Caco-2 (cell line): Measurements from ENCODE around the gene SCAP. TPM values are rescaled to one million over a fixed set of nuclear protein-coding genes. Genes with fewer than 3 reads are reported as not detected.

ENCODE experiments used
- BruUV-seq: library from RNA; stranded (reverse); fragments of 400-500 nt; replicated peaks from 2 replicates; lab custom pipeline; 2021; lab: Mats Ljungman, UMichigan
- CTCF ChIA-PET: fragments of 300-600 bp; sonication (Branson Sonifier 250); formaldehyde crosslinking; loops from one replicate; lab custom pipeline; 2022; ENCODE audit warnings: antibody characterized with exemption; lab: Charles Lee
- POLR2A ChIA-PET: fragments of 300-600 bp; sonication (Branson Sonifier 250); formaldehyde crosslinking; loops from one replicate; lab custom pipeline; 2022; ENCODE audit warnings: antibody characterized with exemption; lab: Charles Lee
- DNase-seq, 2 experiments: peaks; one replicate each; pipeline versions ENCODE4 v3.0.0 to v3.0.0-alpha.2; 2020 to 2022
- H3K27me3 ChIP-seq: replicated peaks from 2 replicates; pipeline ENCODE4 v1.6.0; 2011; ENCODE audit warnings: low read length; ENCODE audit not compliant: control insufficient read depth, insufficient read depth
- H3K36me3 ChIP-seq: 2 replicates; pipeline ENCODE4 v1.5.1; 2011; ENCODE audit warnings: low read length; ENCODE audit not compliant: control insufficient read depth, insufficient read depth
- H3K4me1 ChIP-seq: fragments of 250-450 bp; sonication (Bioruptor Pico); 2 replicates; pipeline ENCODE4 v1.5.1; 2020; ENCODE audit warnings: mild to moderate bottlenecking
- H3K4me3 ChIP-seq: 2 replicates; pipeline ENCODE4 v1.5.1; 2011; ENCODE audit warnings: low read depth, mild to moderate bottlenecking, control low read depth, low read length
- H3K9me3 ChIP-seq: fragments of 250-450 bp; sonication (Bioruptor Pico); 2 replicates; pipeline ENCODE4 v1.5.1; 2020; ENCODE audit warnings: mild to moderate bottlenecking, moderate library complexity
- H3K27ac Mint-ChIP-seq: one replicate; pipeline ENCODE4 v1.8.0; 2022; ENCODE audit warnings: mixed read lengths; ENCODE audit not compliant: unreplicated experiment
- H3K27me3 Mint-ChIP-seq: one replicate; pipeline ENCODE4 v1.8.0; 2022; ENCODE audit warnings: mixed read lengths; ENCODE audit not compliant: insufficient read depth, unreplicated experiment
- H3K36me3 Mint-ChIP-seq: one replicate; pipeline ENCODE4 v1.8.0; 2022; ENCODE audit warnings: mild to moderate bottlenecking, mixed read lengths; ENCODE audit not compliant: insufficient read depth, unreplicated experiment
- H3K4me1 Mint-ChIP-seq: one replicate; pipeline ENCODE4 v1.8.0; 2022; ENCODE audit warnings: low read depth, mixed read lengths; ENCODE audit not compliant: unreplicated experiment
- H3K4me3 Mint-ChIP-seq: one replicate; pipeline ENCODE4 v1.8.0; 2022; ENCODE audit warnings: mild to moderate bottlenecking, moderate library complexity, mixed read lengths; ENCODE audit not compliant: unreplicated experiment
- H3K9me3 Mint-ChIP-seq: one replicate; pipeline ENCODE4 v1.8.0; 2022; ENCODE audit warnings: mixed read lengths; ENCODE audit not compliant: unreplicated experiment
- intact Hi-C: fragments of 100-400 bp; cut with micrococcal nuclease; formaldehyde crosslinking; loops from one replicate; pipeline ENCODE4 v1.10.0; 2022; ENCODE audit not compliant: unreplicated experiment
- total RNA-seq: library from RNA; stranded (reverse); gene quantifications from 2 replicates; pipeline ENCODE4 v1.2.3, GENCODE V29; 2022
- TF ChIP-seq, protein P1 (sequence below), 2 experiments: fragments of 200-600 bp in 1 of 2; IDR thresholded peaks; 1 replicate in 1 of 2; 2 replicates in 1 of 2; pipeline versions ENCODE4 v1.5.1 to v1.8.0; 2011 to 2022; ENCODE audit warnings: antibody characterized with exemption in 1 of 2, control low read depth in 1 of 2, inconsistent platforms in 1 of 2, low read depth in 1 of 2, low read length in 1 of 2, mild to moderate bottlenecking in 1 of 2, moderate library complexity in 1 of 2; ENCODE audit not compliant: insufficient read depth in 1 of 2, severe bottlenecking in 1 of 2, unreplicated experiment in 1 of 2

SCAP gene
- total RNA-seq, 1 experiment from 2014 or later = 115 TPM

DNA sequence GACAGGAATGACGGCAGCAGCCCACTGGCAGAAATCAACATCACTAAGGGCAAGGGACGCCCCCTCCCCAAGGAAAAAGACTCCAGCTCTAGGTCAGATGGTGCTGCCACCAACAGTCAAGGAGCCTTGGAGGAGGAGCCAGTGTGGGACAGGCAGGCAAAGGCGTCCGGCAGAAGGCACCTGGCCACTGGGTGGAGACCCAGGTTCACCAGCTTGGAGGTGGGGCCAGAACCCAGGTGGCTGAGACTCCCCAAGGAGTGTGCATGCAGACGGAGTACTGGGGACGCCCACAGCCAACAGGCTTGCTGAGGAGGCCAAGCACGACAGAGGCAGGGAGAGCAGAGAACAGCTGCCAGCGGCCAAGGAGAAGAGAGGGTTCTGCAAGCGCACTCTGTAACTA is 59.7 kb downstream of the SCAP start:
- Histone ChIP-seq H3K36me3 (peaks cover 6% of the 10 kb centered on the region), H3K4me1 (peaks cover 4% of the 10 kb centered on the region; the same call in 1 of the 2 replicates), H3K4me3 (no peak overlapping the region), H3K27me3 (no peaks in the 10 kb centered on the region), H3K9me3 (no peaks in the 10 kb centered on the region)
- Mint-ChIP-seq H3K4me1 (peaks cover 6% of the 10 kb centered on the region), H3K9me3 (no peaks in the 10 kb centered on the region), H3K4me3 (no peak overlapping the region), H3K27me3 (no peaks in the 10 kb centered on the region), H3K36me3 (peaks cover 88% of the 10 kb centered on the region), H3K27ac (peak overlapping the region; percentile 67)
- intact Hi-C loops = no loop called here
- ChIA-PET POLR2A (no interaction called here), CTCF (interaction anchor here (0.6 kb wide), 1 partner anchor 37 kb away, joined by 4 read pairs; no protein-coding TSS in a partner anchor)
- TF ChIP-seq, protein P1, sequence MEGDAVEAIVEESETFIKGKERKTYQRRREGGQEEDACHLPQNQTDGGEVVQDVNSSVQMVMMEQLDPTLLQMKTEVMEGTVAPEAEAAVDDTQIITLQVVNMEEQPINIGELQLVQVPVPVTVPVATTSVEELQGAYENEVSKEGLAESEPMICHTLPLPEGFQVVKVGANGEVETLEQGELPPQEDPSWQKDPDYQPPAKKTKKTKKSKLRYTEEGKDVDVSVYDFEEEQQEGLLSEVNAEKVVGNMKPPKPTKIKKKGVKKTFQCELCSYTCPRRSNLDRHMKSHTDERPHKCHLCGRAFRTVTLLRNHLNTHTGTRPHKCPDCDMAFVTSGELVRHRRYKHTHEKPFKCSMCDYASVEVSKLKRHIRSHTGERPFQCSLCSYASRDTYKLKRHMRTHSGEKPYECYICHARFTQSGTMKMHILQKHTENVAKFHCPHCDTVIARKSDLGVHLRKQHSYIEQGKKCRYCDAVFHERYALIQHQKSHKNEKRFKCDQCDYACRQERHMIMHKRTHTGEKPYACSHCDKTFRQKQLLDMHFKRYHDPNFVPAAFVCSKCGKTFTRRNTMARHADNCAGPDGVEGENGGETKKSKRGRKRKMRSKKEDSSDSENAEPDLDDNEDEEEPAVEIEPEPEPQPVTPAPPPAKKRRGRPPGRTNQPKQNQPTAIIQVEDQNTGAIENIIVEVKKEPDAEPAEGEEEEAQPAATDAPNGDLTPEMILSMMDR (IDR thresholded peaks at IDR 0.05; ENCODE audit: insufficient read depth in 1 of 2, low read depth in 1 of 2, low read length in 1 of 2, severe bottlenecking in 1 of 2, unreplicated experiment in 1 of 2) = no peak
- no TSS peak for BruUV-seq
- DNase-seq = peak in 1 of 2 experiments; percentile 57

DNA sequence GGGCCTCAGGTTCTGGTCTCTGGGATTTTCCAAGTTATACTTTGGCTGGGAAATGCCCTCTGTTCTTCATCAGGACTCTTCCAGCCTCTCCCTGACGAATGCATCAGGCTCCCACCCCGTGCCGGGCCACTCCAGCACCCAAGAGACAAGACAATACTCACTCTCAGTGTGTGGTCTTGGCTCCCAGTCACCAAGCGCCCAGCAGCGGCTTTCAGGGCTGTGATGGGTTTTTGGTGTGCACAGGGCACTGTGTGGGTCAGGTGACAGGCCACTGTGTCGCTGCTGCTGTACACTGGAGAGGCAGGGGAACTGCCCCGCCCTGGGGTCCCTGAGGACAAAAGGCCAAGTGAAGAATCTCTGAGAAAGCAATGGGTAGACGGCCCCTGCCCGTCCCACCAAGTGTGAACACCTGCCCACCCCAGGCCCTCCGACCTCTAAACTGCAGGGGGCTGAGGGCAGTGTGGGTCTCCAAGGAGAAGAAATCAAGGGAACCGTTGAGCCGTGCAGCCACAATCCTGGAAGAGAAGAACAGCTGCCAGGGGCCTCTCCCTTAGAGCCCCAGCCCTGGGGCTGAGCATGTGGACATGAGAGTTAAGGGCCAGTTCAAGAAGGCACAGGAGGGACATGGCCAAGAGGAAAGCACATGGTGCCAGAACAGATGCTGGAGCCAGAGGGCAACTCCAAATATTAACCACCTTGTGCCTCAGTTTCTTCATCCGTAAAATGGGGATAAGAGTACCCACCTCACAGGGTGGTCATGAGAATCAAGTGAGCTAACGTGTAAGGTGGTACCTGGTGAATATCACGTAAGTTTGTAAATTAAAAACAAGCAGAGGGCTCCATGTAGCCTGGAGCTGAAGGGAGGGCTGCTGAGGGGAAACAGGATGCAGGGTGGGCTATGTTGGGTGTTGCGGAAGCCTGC is 60.8 kb downstream of the SCAP start:
- ChIA-PET POLR2A (no interaction called here), CTCF (no interaction called here)
- intact Hi-C loops = no loop called here
- peaks cover 88% of the 10 kb centered on the region for H3K36me3 Mint-ChIP-seq
- no peaks in the 10 kb centered on the region for H3K9me3 ChIP-seq
- no peaks in the 10 kb centered on the region for H3K27me3 Mint-ChIP-seq
- peak overlapping the region; percentile 67 for H3K27ac Mint-ChIP-seq
- no peak for DNase-seq
- no peaks in the 10 kb centered on the region for H3K27me3 ChIP-seq
- TF ChIP-seq, protein P1 (IDR thresholded peaks at IDR 0.05; ENCODE audit: insufficient read depth in 1 of 2, low read depth in 1 of 2, low read length in 1 of 2, severe bottlenecking in 1 of 2, unreplicated experiment in 1 of 2) = no peak
- H3K4me1 ChIP-seq = peaks cover 4% of the 10 kb centered on the region; the same call in 1 of the 2 replicates
- peaks cover 6% of the 10 kb centered on the region for H3K4me1 Mint-ChIP-seq
- peaks cover 5% of the 10 kb centered on the region for H3K36me3 ChIP-seq
- H3K4me3 Mint-ChIP-seq = no peak overlapping the region
- no peak overlapping the region for H3K4me3 ChIP-seq
- no peaks in the 10 kb centered on the region for H3K9me3 Mint-ChIP-seq
- BruUV-seq = no TSS peak

DNA sequence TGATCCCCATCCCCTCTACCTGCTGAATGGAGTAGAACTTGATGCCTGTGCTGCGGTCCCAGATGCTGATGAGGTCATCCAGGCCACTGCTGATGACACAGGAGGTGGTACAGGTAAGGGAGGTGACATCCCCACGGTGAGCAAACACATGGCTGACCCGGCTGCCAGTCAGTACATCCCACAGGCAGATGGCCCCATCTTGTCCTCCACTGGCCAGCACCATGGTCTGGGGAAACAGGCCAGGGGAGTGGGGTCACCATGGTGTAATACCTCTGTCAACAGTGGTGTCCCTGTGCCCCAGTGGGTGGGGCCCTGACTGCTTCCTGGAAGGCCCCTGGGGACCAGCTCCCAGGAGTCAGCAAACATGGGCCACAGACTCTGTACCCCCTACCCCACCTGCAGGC is 61.6 kb downstream of the SCAP start:
- POLR2A ChIA-PET = no interaction called here

More for the DNA sequence above, 61.6 kb downstream of the SCAP start:
- Mint-ChIP-seq H3K9me3 (no peaks in the 10 kb centered on the region), H3K36me3 (peaks cover 81% of the 10 kb centered on the region), H3K4me3 (no peak overlapping the region), H3K27me3 (no peaks in the 10 kb centered on the region), H3K4me1 (peaks cover 6% of the 10 kb centered on the region), H3K27ac (peak overlapping the region; percentile 42)
- H3K36me3 ChIP-seq = peaks cover 3% of the 10 kb centered on the region
- H3K4me1 ChIP-seq = peaks cover 4% of the 10 kb centered on the region; the same call in 1 of the 2 replicates
- peak in 1 of 2 experiments; percentile 33 for DNase-seq
- intact Hi-C loops = no loop called here
- H3K27me3 ChIP-seq = no peaks in the 10 kb centered on the region
- TF ChIP-seq, protein P1 (IDR thresholded peaks at IDR 0.05; ENCODE audit: insufficient read depth in 1 of 2, low read depth in 1 of 2, low read length in 1 of 2, severe bottlenecking in 1 of 2, unreplicated experiment in 1 of 2) = no peak
- CTCF ChIA-PET = no interaction called here
- H3K4me3 ChIP-seq = no peak overlapping the region
- H3K9me3 ChIP-seq = no peaks in the 10 kb centered on the region
- TSS peak; percentile 72 for BruUV-seq
